HG03469 (cell line): Measurements from ENCODE around the gene MEGF11.
A peak's percentile ranks its signal among the peaks of the same experiment; 100 is the strongest.

Source experiments
- ATAC-seq: cut with Tn5 transposase; IDR thresholded peaks from one replicate; pipeline ENCODE4 v1.9.1; 2021; ENCODE audit warnings: mild to moderate bottlenecking, moderate library complexity, moderate number of reproducible peaks; ENCODE audit not compliant: unreplicated experiment

The MEGF11 gene

GRCh38 chr15:66178531-66178910 lies 75.0 kb downstream of the MEGF11 start:
- ATAC-seq = no peak

DNA sequence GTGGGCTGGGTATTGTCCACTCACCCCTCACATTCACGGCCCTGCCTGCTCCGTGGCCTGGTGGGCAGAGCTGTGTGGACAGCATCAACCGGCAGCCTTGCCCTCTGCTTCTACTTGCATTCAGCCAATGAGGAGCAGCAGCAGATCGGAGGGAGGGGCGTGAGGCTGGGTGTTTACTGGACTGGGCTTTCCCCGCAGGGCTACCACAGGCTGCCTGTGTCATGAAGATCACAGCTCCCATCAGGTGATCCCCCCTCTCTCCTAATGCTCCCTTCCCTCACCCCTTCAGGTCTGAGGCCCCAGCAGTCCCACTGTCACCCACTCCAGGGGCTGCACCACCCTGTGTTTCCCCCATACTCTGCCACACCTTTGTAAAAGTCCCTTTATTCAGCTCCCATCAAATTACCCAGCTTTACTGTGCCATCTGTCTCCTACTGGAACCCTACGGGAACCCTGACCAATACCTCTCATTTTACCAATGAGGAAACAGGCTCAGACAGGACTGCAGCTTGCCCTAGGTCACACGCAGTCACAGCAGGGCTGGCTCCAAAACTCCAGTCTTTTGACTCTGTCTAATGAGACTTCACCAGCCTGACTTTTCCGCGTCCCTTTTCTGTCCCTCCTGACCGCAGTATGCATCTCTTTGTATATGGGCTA lies 81.1 kb downstream of the MEGF11 start:
- no peak for ATAC-seq

DNA sequence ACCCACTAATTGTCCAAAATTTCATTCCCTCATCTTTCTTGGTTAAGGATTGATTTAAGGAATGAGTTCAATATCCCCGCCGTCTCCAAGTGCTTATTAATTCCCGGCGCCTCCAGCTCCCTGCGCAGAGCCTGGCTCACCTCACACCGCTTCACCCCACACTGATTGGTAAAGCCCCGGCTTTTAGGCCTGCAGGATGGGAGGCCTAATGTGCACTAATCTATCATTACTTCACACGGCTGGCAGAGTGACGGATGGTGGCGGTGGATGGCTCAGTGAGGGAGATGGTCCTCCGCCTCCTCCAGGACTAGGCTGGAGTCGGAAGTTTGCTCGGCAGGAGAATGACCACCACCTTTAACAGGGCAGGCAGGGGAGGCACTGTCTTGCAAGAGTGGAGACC lies 81.7 kb downstream of the MEGF11 start:
- no peak for ATAC-seq

GRCh38 chr15:66170716-66171115 lies 82.8 kb downstream of the MEGF11 start:
- ATAC-seq = no peak

GRCh38 chr15:66170042-66170441 lies 83.5 kb downstream of the MEGF11 start:
- ATAC-seq = no peak

- no peak for ATAC-seq
Measured at GRCh38 chr15:66169625-66170024, 83.9 kb downstream of the MEGF11 start.

- no peak for ATAC-seq
Measured at GRCh38 chr15:66169023-66169422, 84.5 kb downstream of the MEGF11 start.

DNA sequence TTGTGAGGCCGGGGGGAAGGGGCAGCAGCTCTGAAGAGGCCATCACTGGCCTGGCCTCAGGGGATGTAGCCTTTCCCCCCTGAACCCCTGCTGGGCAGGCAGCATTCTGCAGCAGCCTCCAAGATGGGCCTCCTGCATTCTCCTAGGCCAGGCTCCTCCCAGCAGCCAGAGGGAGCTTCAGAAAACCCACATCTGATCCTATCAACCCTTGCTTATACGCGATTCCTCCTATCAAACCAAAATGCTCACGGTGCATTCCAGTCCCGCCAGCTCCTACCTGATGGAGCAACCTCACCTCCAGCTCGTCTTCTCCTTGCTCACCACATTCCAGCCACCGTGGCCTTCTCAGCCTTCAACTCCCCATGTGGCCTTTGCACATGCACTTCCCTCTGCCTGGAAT lies 85.7 kb downstream of the MEGF11 start:
- no peak for ATAC-seq

DNA sequence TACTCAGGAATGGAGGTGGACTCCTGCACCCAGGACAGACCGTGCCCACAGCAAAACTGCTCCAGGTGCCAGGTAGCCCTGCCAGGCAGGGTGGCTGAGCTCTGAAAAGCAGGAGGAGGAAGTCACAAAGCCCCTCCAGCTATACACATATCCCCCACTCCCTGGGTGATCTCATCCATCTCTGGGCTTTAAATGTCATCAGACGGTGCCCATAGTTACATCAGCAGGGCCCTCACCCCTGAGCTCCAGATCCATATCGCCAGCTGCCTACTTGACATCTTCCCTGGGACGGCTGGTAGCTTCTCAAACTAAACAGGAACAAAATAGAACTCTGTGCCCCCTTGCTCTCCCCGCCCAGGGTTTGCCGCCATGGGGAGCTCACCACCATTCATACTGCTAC lies 87.7 kb downstream of the MEGF11 start:
- no peak for ATAC-seq

DNA sequence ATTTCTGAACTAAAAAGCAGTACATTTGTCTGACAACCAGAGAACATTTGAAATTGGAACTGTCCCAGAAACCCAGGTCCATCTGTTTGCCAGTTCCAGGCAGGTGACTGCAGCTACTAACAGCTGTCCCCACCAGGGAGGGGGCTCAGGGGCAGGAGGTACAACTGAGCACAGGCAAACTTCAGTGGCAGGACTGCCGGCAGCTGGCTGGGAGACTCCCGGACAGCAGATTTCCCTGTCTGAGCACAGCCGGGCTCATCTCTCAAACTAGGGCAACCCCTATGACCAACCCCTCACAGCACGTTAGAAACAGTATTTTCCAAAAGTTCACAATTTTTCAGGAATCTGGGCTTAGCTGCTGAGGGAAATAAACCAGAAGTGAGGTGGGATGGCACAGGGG lies 88.8 kb downstream of the MEGF11 start:
- ATAC-seq = no peak

GRCh38 chr15:66163553-66163952 lies 90.0 kb downstream of the MEGF11 start:
- ATAC-seq = no peak

DNA sequence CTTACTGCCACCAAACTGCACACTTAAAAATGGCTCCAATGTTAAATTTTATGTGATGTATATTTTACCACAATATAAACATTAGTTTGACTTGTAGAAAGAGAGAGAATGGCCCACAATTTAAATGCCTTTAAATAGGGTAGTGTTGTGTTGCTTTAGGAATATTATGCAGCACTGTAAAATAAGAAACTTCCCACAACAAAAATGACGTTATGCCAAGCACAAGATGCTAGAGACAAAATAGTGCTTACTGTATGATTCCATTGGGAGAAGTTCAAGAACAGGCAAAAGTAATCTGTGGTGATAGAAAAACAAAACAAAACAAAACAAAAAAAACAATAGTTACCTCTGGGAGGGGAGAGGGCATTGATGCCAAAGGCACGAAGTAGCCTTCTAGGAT lies 91.3 kb downstream of the MEGF11 start:
- no peak for ATAC-seq

DNA sequence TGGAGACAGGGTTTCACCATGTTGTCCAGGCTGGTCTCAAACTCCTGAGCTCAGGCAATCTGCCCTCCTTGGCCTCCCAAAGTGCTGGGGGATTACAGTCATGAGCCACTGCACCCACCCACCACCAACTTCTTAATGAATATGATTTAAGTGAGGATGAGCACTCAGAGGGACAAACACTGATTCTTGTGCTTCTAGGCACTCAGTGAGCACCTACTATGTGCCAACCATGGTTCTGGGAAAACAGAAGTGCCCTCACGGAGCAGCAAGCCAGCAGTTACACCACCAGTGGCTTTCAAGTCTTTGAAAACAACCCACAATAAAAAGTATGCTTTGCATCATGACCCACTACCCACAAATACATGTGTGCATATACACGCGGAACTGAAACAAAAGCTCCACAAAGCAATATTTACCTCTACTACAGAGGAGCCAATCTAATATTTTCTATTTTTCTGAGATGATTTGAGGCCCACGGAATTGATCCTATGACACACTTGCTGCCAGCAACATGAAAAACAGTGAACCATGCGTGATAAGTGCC lies 91.9 kb downstream of the MEGF11 start:
- ATAC-seq = no peak

DNA sequence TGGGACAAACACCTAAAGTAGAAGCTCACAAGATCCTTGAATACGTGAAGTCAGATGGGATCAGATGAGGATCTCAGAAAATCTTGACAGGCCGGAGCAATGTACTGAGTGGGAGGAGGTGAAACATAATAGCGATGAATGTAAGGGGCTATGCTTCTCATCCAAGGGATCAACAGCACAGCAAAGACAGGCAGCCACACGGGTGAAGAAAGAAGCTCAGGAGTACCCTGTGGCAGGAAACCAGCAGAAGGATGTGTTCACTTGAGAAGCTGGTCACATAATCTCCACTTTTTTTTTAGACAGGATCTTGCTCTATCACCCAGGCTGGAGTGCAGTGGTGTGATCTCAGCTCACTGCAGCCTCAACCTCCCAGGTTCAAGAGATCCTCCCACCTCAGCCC lies 92.4 kb downstream of the MEGF11 start:
- no peak for ATAC-seq

DNA sequence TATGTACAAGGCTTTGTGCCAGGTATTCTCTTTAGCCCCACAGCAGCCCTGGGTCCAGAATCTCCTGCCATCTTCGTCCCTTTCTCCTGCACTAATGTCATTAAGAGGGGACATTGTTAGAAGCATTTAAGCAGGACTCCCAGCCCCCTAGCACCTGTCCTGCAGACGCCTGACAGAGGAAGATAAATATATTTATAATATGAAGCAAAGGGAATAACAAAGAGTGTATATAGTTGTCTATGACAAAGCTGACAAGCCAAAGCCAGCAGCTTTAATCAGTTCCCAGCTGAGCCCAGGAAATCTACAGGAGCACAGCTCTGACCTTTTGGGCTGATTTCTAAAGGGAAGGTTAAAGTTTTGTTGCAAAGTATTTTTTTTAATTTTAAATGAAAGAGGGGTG lies 96.0 kb downstream of the MEGF11 start:
- ATAC-seq = no peak

DNA sequence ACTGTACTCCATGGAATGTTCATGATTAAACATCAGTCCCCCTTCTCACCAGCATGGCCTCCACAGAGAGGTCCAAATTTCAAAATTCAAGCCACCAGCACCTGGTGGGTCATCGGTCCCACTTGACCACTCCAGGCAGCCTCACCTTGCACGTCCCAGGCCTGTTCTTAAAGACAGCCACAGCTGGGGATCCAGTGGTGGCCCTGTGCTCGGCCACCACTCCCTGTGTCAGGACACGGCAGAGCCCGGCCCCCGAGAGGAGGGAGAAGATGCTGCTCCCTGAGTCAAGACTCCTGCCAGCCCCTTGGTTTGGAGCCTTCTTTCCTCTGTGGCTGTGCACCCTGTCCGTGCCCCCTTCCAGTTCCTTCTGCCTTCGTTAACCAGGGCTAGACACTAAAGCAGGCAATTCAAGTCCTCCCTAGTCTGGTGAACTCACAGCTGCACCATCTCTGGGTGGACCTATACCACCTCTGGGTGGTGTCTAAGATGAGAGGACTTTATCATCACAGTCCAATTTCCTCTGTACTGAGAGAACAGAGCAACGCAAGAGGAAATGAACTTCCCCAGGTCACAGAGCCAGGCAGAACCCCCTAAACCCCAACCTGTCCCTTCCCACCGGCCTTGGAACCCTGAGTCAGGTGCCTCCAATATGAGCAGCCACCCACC lies 97.1 kb downstream of the MEGF11 start:
- no peak for ATAC-seq

- no peak for ATAC-seq
Measured at GRCh38 chr15:66155065-66155464, 98.5 kb downstream of the MEGF11 start.

GRCh38 chr15:66154581-66154980 lies 99.0 kb downstream of the MEGF11 start:
- ATAC-seq = no peak

GRCh38 chr15:66153549-66154415 lies 99.8 kb downstream of the MEGF11 start:
- peak; percentile 74 for ATAC-seq

DNA sequence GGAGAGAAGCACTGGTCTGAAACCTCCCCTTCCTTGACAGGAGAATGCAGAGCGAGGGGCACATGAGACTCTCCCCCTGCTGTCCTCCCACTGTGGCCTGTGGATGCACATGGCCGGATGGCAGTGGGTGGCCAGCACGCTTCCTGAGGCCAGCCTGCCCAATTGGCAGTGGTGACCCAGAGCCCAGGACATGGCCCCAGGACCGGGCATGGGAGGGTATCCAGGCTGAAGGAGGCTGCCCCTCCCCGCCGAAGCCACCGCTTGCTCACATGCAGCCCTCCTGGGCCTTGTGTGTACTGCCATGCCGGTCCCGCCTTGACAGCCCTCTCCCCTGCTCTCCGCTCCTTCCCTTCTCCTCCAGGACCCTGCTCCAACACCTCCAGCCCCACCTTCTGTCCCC lies 100.9 kb downstream of the MEGF11 start:
- ATAC-seq = no peak

DNA sequence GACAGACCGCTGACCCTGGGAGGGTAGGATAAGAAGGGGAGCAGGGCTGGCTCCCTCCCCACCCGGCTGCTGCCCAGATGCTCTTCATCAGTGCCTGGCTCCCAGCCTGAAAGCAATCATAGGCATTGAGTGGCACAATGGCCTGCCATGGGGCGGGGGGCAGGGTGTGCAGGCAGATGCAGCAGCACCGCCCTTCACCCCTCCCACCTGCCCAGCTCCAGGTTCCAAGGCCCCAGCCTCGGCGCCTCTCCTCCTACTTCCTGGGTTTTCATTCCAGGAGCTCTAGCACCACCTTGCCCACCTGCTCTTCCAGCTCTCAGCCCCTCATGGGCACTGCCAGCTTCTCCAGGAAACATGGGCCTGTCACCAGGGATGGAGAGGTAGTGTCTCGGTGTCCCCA lies 101.7 kb downstream of the MEGF11 start:
- ATAC-seq = no peak

- no peak for ATAC-seq
Measured at GRCh38 chr15:66149871-66150270, 103.7 kb downstream of the MEGF11 start.
